ENCODE measurements around the gene ZBED1.
"Not testable (repeated sequence)": the region's sequence is repeated elsewhere in the genome, so short reads cannot be mapped to it uniquely, and the experiment has no call there.

The ZBED1 gene

DNA sequence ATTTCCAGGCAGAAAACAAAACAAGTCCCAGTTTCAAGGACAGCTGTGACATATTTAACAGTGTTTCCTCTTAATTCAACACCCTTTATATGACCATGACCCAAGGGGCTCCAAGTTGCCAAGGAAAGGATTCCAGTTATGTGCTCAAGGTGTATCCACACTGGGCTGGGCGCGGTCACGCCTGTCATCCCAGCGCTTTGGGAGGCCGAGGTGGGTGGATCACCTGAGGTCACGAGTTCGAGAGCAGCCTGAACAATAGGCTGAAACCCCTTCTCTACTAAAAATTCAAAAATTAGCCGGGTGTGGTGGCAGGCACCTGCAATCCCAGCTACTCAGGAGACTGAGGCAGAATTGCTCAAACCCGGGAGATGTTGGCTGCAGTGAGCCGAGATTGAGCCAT, 29.6 kb downstream of the ZBED1 start:
- not testable (repeated sequence) for DNase-seq

DNA sequence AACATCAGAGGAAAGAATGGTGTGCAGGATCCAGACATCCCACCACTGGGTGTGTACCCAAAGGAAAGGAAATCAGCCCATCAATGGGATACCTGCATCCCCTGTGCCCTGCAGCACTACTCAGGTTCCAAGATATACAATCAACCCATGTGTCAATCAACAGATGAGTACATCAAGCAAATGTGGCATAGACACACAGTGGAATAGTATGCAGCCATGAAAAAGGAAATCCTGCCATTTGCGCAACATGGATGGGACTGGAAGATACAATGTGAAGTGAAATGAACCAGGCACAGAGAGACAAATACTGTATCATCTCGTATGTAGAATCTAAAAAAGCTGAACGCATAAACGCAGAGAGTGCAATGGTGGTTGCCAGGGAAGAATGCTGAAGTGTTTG, 30.9 kb downstream of the ZBED1 start:
- not testable (repeated sequence) for DNase-seq

DNA sequence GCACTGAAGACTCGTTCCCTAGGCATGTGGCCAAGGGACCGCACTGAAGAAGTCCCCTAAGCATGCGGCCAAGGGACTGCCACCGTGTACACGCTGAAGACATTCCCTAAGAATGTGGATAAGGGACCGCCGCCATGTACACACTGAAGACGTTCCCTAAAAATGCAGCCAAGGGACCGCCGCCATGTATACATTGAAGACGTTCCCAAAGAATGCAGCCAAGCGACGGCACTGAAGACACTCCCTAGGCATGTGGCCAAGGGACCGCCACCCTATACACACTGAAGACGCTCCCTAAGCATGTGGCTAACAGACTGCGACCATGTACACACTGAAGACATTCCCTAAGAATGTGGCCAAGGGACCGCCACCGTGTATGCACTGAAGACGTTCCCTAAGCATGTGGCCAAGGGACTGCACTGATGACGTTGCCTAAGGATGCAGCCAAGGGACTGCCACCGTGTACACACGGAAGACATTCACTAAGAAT, 31.5 kb downstream of the ZBED1 start:
- no peak for DNase-seq

DNA sequence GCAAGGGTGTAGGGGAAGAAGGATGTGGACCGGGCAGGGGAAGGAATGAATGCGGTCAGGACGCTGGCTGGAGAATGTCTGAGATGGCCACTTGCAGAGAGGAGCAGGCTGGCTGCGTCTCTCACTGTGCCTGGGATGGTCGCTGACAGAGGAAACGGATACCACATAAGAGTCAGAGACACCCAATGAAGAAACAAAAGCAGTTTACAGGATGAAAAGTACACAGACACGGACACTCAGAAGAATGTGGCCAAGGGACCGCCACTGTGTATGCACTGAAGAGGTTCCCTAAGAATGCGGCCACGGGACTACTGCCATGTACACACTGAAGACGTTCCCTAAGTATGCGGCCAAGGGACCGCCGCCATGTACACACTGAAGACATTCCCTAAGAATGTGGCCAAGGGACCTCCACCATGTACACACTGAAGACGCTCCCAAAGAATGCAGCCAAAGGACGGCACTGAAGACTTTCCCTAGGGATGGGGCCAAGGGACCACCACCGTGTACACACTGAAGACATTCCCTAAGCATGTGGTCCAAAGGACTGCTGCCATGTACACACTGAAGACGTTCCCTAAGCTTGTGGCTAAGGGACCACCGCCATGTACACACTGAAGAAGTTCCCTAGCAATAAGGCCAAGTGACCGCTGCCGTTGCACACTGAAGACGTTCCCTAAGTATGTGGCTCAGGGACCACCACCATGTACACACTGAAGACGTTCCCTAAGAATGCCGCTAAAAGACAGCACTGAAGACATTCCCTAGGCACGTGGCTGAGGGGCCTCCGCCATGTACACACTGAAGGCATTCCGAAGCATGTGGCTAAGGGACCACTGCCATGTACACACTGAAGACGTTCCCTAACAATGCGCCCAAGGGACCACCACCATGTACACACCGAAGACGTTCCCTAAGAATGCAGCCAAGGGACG, 32.2 kb downstream of the ZBED1 start:
- DNase-seq: no peak

DNA sequence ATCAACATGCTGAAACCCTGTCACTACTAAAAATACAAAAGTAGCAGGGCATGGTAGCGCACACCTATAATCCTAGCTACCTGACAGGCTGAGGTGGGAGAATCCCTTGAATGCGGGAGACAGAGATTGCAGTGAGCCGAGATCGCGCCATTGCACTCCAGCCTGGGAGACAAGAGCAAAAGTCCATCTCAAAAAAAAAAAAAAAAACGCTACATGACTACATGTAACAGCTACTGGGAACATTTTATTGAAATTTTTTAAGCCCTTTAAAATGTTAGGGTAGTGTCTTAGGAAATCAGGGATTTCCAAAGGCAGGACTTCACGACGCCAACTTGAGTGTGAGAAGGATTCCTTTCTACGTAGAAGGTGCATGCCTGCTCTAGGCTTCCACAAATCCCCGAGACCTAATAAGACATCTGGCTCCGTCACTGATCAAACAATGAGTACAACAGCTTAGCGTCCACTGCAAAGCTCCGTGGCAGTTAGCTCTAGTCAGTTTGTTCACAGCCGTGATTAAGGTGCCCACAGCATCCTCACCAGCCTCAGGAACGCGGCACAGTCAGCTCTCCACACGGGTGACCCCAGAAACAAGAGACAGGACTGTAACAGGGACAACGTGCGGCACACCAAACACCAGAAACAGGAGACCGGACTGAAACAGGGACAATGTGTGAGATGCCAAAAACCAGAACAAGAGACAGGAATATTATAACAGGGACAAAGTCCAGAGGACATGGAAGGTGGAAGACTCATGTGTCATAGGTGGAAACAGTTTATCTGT, 33.7 kb downstream of the ZBED1 start:
- DNase-seq: no peak

DNA sequence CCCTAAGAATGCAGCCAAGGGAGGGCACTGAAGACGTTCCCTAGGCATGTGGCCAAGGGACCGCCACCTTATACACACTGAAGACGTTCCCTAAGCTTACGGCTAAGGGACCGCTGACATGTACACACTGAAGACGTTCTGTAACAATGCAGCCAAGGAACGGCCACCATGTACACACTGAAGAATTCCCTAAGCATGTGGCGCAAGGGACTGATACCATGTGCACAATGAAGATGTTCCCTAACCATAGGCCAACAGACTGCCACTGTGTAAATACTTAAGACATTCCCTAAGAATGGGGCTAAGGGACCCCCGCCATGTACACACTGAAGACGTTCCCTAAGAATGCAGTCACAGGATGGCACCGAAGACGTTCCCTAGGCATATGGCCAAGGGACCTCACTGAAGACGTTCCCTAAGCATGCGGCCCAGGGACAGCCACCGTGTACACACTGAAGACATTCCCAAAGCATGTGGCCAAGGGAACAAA, 36.1 kb downstream of the ZBED1 start:
- DNase-seq: no peak

DNA sequence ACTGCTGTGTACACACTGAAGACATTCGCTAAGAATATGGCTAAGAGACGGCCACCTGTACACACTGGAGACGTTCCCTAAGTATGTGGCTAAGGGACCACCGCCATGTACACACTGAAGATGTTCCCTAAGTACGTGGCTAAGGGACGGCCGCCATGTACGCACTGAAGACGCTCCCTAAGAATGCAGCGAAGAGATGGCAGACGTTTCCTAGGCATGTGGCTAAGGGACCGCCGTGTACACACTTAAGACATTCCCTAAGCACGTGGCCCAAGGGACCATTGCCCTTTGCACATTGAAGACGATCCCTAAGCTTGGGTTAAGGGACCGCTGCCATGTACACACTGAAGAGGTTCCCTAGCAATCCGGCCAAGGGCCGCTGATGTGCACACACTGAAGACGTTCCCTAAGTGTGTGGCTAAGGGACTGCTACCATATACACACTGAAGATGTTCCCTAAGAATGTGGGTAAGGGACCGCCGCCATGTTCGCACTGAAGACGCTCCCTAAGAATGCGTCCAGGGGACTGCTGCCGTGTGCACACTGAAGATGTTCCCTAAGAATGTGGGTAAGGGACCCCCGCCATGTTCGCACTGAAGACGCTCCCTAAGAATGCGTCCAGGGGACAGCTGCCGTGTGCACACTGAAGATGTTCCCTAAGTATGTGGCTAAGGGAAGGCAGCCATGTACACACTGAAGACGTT, 36.7 kb downstream of the ZBED1 start:
- DNase-seq: peak; percentile 42

DNA sequence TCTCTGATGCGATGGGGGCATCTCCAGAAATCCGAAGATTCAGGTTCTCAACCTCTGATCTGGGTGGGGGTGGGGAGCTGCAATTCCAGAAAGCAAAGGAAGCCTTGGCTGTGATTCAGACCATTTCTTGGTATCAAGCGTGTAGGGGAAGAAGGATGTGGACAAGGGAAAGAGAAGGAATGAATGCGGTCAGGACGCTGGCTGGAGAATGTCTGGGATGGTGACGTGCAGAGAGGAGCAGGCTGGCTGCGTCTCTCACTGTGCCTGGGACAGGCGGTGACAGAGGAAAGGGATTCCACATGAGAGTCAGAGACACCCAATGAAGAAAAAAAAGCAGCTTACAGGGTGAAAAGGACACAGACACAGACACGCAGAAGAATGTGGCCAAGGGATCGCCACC, 37.3 kb downstream of the ZBED1 start:
- peak; percentile 78 for DNase-seq

DNA sequence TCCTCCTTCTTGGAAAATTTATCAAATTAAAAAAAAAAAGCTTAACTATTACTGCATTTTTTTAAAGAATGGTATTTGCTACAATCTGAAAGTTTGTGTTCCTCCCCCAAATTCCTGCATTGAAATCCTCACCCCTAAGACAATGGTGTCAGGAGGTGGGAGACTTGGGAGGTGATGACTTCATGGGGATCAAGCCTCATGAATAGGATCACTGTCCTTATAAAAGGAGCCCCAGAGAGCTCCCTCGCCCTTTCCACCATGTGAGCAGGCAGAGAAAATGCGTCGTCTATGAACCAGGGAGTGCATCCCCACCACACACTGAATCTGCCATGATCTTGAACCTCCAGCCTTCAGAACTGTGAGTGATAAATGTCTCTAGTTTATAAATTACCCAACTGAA, 38.0 kb downstream of the ZBED1 start:
- DNase-seq: no peak

DNA sequence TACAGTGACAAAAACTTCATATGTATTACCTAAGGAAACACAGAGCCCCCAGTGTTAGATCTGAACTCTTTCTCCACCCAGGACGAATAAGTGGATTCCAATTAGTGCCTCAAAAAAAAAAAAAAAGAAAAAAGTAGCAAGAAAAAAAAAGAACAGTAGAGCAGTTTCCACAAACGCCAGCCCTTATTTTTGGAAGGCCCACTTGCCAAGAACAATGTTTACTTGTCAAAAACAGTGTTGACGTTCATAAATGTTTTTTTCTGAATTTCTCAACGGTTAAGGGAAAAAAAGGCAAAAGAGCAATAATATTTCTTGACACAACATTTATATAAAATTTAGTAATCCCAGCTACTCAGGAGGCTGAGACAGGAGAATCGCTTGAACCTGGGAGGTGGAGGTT, 38.7 kb downstream of the ZBED1 start:
- no peak for DNase-seq

DNA sequence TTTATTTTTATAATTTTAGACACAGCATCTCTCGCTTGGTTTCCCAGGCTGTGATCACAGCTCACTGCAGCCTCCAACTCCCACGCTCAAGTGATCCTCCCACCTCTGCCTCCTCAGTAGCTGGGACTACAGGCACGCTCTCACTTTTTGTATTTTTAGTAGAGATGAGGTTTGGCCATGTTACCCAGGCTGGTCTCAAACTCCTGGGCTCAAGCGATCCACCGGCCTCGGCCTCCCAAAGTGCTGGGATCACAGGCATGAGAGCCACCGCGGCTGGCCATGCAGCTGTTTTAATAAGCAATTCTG, 39.1 kb downstream of the ZBED1 start:
- DNase-seq: no peak

DNA sequence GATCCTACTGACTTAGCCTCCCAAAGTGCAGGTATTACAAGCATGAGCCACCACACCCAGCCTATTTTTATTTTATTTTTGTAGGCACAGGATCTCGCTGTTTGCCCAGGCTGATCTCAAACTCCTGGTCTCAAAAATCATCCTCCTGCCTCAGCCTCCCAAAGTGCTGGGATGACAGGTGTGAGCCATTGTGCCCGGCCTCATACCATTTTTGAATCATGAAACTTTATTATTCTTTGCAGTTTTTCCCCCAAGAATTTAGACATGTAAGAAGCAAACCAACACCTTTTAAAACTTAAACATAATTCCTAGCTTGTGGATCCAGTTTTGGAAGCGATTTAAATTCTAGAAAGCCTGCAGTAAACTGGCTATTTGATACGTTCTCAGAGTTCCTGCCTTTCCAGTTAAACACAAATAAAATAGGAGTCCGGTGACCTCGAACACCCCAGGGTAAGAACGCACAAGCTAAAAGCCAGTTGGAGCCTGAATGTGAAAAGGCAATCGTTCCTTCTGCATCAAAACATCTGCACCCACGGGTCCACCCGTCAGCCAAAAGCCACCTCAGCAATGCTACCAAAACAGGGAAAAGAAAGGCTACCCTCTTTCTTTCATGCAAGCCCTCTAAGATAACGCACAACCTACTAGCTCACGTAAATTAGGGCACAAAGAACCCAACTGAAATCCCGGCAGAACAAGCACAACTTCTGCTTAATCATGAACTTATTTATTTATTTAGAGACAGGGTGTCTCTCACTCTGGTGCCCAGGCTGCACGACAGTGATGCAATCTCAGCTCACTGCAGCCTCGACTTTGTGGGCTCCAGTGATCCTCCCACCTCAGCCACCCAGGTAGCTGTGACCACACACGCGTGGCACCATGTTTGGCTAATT, 39.7 kb downstream of the ZBED1 start:
- DNase-seq: not testable (repeated sequence)

DNA sequence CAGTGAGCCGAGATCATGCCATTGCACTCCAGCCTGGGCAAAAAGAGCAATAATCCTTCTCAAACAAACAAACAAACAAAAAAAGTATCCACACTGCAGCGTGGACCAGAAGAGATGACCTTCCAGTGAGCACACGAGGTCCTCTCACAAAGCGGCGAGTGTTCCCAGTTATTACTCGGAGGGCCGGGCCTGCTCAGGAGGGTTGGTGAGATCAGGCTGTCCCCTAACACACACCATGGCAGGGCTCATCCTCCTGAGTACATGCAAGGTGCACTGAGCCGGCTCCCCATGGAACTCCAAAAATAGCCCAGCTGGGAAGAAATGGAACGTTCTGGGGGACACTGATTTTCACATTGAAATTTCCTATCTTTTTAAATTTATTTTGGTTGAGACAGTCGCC, 40.7 kb downstream of the ZBED1 start:
- DNase-seq: not testable (repeated sequence)

DNA sequence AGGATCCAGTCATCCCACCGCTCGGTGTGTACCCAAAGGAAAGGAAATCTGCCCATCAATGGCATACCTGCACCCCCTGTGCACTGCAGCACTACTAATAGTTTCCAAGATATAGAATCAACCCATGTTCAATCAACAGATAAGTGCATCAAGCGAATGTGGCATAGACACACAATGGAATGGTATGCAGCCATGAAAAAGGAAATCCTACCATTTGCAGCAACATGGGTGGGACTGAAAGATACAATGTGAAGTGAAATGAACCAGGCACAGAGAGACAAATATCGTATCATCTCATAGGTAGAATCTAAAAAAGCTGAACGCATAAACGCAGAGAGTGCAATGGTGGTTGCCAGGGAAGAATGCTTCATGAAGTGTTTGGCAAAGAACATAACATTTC, 42.5 kb downstream of the ZBED1 start:
- DNase-seq: no peak

DNA sequence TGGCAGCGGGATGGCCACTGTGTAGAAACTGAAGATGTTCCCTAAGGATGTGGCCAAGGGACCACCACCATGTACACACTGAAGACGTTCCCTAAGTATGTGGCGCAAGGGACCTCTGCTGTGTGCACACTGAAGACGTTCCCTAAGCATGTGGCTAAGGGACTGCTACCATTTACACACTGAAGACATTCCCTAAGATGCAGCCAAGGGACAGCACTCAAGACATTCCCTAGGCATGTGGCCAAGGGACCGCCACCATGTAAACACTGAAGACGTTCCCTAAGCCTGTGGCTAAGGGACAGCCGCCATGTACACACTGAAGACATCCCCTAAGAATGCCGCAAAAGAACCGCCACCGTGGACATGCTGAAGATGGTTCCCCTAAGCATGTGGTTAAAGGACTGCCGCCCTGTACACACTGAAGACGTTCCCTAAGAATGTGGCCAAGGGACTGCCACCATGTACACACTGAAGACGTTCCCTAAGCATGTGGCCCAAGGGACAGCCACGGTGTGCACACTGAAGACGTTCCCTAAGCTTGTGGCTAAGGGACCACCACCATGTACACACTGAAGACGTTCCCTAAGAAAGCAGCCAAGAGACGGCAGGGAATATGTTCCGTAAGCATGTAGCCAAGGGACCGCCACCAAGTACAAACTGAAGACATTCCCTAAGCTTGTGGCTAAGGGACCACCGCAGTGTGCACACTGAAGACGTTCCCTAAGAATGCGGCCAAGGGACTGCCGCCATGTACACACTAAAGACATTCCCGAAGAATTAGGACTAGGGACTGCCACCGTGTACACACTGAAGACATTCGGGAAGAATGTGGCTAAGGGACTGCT, 43.3 kb downstream of the ZBED1 start:
- DNase-seq: no peak

DNA sequence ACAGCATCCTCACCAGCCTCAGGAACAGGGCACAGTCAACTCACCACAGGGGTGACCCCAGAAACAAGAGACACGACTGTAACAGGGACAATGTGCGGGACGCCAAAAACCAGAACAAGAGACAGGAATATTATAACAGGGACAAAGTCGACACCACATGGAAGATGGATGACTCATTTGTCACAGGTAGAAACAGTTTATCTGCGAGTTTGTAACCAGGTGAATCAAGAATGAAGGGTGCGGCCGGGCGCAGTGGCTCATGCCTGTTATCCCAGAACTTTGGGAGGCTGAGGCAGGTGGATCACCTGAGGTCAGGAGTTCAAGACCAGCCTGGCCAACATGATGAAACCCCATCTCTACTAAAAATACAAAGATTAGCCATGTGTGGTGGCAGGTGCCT, 44.7 kb downstream of the ZBED1 start:
- DNase-seq: not testable (repeated sequence)

DNA sequence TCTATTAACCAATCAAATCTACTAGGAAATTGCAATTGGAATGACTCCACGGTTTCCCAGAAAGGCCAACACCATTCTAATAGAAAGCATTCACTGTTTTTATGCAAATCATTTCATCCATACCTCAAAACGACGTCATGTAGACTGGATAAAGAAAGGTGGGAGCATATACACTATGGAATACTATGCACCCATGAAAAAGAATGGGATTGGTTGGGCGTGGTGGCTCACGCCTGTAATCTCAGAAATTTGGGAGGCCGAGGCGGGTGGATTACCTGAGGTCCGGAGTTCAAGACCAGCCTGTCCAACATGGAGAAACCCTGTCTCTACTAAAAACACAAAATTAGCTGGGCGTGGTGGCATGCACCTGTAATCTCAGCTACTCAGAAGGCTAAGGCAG, 46.2 kb downstream of the ZBED1 start:
- not testable (repeated sequence) for DNase-seq

DNA sequence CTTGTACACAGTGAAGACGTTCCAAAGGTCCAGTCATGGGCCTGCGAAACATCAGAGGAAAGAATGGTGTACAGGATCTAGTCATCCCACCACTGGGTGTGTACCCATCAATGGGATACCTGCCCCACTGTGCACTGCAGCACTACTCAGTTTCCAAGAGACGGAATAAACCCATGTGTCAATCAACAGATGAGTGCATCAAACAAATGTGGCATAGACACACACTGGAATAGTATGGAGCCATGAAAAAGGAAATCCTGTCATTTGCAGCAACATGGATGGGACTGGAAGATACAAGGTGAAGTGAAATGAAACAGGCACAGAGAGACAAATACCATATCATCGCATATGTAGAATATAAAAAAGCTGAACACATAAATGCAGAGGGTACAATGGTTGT, 48.0 kb downstream of the ZBED1 start:
- no peak for DNase-seq

DNA sequence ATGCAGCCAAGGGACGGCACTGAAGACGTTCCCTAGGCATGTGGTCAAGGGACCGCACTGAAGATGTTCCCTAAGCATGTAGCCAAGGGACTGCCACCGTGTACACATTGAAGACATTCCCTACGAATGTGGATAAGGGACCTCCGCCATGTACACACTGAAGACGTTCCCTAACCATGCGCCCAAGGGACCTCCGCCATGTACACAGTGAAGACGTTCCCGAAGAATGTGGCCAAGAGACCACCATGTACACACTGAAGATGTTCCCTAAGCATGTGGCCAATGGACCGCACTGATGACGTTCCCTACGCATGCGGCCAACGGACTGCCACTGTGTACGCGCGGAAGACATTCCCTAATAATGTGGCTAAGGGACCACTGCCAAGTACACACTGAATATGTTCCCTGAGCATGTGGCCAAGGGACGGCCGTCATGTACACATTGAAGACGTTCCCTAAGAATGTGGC, 48.4 kb downstream of the ZBED1 start:
- no peak for DNase-seq

DNA sequence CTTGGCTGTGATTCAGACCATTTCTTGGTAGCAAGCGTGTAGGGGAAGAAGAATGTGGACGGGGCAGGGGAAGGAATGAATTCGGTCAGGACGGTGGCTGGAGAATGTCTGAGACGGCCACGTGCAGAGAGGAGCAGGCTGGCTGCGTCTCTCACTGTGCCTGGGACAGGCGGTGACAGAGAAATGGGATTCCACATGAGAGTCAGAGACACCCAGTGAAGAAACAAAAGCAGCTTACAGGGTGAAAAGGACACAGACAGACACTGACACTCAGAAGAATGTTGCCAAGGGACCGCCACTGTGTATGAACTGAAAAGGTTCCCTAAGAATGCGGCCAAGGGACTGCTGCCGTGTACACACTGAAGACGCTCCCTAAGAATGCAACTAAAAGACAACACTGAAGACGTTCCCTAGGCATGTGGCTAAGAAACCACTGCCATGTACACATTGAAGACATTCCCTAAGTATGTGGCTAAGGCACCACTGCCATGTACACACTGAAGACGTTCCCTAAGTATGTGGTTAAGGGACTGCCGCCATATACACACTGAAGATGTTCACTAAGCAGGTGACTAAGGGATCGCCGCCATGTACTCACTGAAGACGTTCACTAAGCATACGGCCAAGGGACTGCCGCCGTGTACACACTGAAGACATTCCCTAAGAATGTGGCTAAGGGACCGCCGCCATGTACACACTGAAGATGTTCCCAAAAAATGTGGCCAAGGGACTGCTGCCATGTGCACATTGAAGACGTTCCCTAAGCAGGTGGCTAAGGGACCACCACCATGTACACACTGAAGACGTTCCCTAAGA, 49.1 kb downstream of the ZBED1 start:
- peak; percentile 73 for DNase-seq

Data from fibroblast of skin of right quadriceps (primary cell).